Spleen (tissue), 11 donors: ENCODE results near the gene RTF1. TPM values are rescaled to one million over a fixed set of nuclear protein-coding genes. Genes with fewer than 3 reads are reported as not detected.

Source experiments
- DNase-seq: peaks from one replicate; pipeline ENCODE4 v3.0.0-alpha.2; 2020
- H3K27ac ChIP-seq, 8 donors: fragments of 200-600 bp; sonication (generic) in 7 of 8; 1 replicate in 4 of 8; 2 replicates in 4 of 8; pipeline versions ENCODE4 v1.5.0 to v1.8.0; 2016 to 2021; ENCODE audit warnings: inconsistent platforms in 4 of 8, mild to moderate bottlenecking in 4 of 8, moderate library complexity in 1 of 8
- H3K27me3 ChIP-seq, 7 donors: fragments of 200-600 bp; sonication (generic) in 6 of 7; replicated peaks in 1 of 7; 1 replicate in 4 of 7; 2 replicates in 3 of 7; pipeline versions ENCODE4 v1.5.0 to v1.8.0; 2016 to 2021; ENCODE audit warnings: inconsistent platforms in 3 of 7, mild to moderate bottlenecking in 1 of 7
- H3K36me3 ChIP-seq, 6 donors: fragments of 200-600 bp; sonication (generic) in 5 of 6; 1 replicate in 4 of 6; 2 replicates in 2 of 6; pipeline versions ENCODE4 v1.5.0 to v1.8.0; 2016 to 2021; ENCODE audit warnings: inconsistent platforms in 2 of 6
- H3K4me1 ChIP-seq, 6 donors: fragments of 200-600 bp; sonication (generic) in 5 of 6; 1 replicate in 3 of 6; 2 replicates in 3 of 6; pipeline versions ENCODE4 v1.5.0 to v1.8.0; 2016 to 2021; ENCODE audit warnings: inconsistent platforms in 3 of 6
- H3K4me3 ChIP-seq, 8 donors: fragments of 200-600 bp; sonication (generic) in 7 of 8; 1 replicate in 4 of 8; 2 replicates in 4 of 8; pipeline versions ENCODE4 v1.5.0 to v1.8.0; 2016 to 2021; ENCODE audit warnings: inconsistent platforms in 4 of 8, mild to moderate bottlenecking in 4 of 8, moderate library complexity in 2 of 8
- H3K9me3 ChIP-seq, 8 donors: fragments of 200-600 bp; sonication (generic) in 7 of 8; 1 replicate in 4 of 8; 2 replicates in 4 of 8; pipeline versions ENCODE4 v1.5.0 to v1.8.0; 2016 to 2021; ENCODE audit warnings: inconsistent platforms in 4 of 8
- CTCF ChIP-seq, 11 experiments: fragments of 200-600 bp in 7 of 11; fragments of 450-650 bp in 4 of 11; sonication (generic) in 4 of 11; IDR thresholded peaks in 8 of 11; conservative IDR thresholded peaks in 3 of 11; 1 replicate in 7 of 11; 2 replicates in 4 of 11; pipeline versions ENCODE4 v1.4.0 to v1.8.0; 2016 to 2021; ENCODE audit warnings: antibody characterized with exemption in 11 of 11, inconsistent platforms in 4 of 11, mild to moderate bottlenecking in 1 of 11
- POLR2A ChIP-seq, 3 donors: fragments of 450-650 bp; IDR thresholded peaks; one replicate each; pipeline ENCODE4 v1.5.1; 2017; ENCODE audit warnings: antibody characterized with exemption in 3 of 3, mild to moderate bottlenecking in 1 of 3
- POLR2AphosphoS5 ChIP-seq, 3 donors: sonication (generic); formaldehyde crosslinking; IDR thresholded peaks; one replicate each; pipeline ENCODE4 v1.5.1; 2017; ENCODE audit warnings: antibody characterized with exemption in 3 of 3
- WGBS, 5 donors: extraction: QIAGEN DNeasy Blood & Tissue Kit in 3 of 5; methylation state at CpG; one replicate each; pipeline versions ENCODE4 v1.1.5 to v1.1.7; 2013 to 2018; 5-methylcytosine and 5-hydroxymethylcytosine counted together
- intact Hi-C: fragments of 100-400 bp; cut with DNase I; formaldehyde crosslinking; loops from one replicate; pipeline ENCODE4 v1.15.0; 2023; ENCODE audit warnings: low total_unique reads
- polyA plus RNA-seq, 3 donors: library from polyadenylated mRNA; stranded (reverse); fragments of 200-250 nt; gene quantifications; one replicate each; pipeline ENCODE4 v1.2.1, GENCODE V29; 2013
- total RNA-seq, 7 donors: library from RNA; depleted of rRNA in 3 of 7; stranded (reverse); fragments of >200 nt in 3 of 7; fragmentation: NEBNext Ultra II Directional in 4 of 7; extraction: Animal tissue kit (Norgen Biotek cat#: 25700) in 4 of 7; gene quantifications; one replicate each; pipeline versions ENCODE4 v1.1.0 to v1.2.1, GENCODE V29; 2016 to 2021
- donor health status: healthy with polysubstance abuse.
- donor health status: DM: no; HTN: no; CAD: no; lungs with moderate emphysema.
- donor health status: DM: no; HTN: no; CAD: no.
- donor health status: Bipolar disorder and iron deficiency.
- donor health status: healthy.
- donor health status: DM: no; HTN: no; CAD: no.
- donor health status: DM: yes; HTN: yes; CAD: no.

The RTF1 gene
- total and polyA plus RNA-seq, 10 donors: 14.2 to 71.3 (median 32.0) TPM

GRCh38 chr15:41512940-41513505 is 96.1 kb downstream of the RTF1 start:
- intact Hi-C loops: no loop called here
- peaks cover 9 to 45% (median 28%) of the 10 kb centered on the region in 7 donors for H3K27me3 ChIP-seq
- peak; percentile 83 for DNase-seq
- peaks cover 0 to 16% (median 4%) of the 10 kb centered on the region in 6 donors for H3K36me3 ChIP-seq
- 1 to 2% (median 1%) methylated on average over 25 to 40 of the region's 40 CpGs for WGBS, 5 donors
- peak overlapping the region in 2 of 8 donors; percentile 9 to 37 for H3K27ac ChIP-seq
- TF ChIP-seq POLR2AphosphoS5 (IDR thresholded peaks at IDR 0.05) (no peak), POLR2A (IDR thresholded peaks at IDR 0.05) (no peak), CTCF (IDR thresholded peaks at IDR 0.05 in 8 of 11, conservative IDR thresholded peaks at IDR 0.05 in 3 of 11) (no peak)
- H3K4me1 ChIP-seq: peaks cover 23 to 36% (median 28%) of the 10 kb centered on the region in 6 donors
- H3K9me3 ChIP-seq: no peaks in the 10 kb centered on the region
- H3K4me3 ChIP-seq: peak overlapping the region; percentile 16 to 69 (median 42)

GRCh38 chr15:41513506-41514227 is 96.8 kb downstream of the RTF1 start, which contains the start of gene LTK:
Gene LTK (minus strand): TSS chr15:41513827. CDS start chr15:41513709, 118 bp downstream.
- Histone ChIP-seq H3K4me1 (peaks cover 23 to 36% (median 28%) of the 10 kb centered on the region in 6 donors), H3K9me3 (no peaks in the 10 kb centered on the region), H3K27ac (peak within 1 kb of the TSS in 2 of 8 donors; percentile 9 to 37), H3K27me3 (peaks cover 9 to 45% (median 28%) of the 10 kb centered on the region in 7 donors), H3K4me3 (peak within 1 kb of the TSS; percentile 16 to 69 (median 42)), H3K36me3 (peaks cover 0 to 18% (median 4%) of the 10 kb centered on the region in 6 donors)
- intact Hi-C loops: no loop called here
- DNase-seq: no peak
- TF ChIP-seq POLR2AphosphoS5 (IDR thresholded peaks at IDR 0.05) (peak in 2 of 3 donors; percentile 36 to 59), CTCF (IDR thresholded peaks at IDR 0.05 in 8 of 11, conservative IDR thresholded peaks at IDR 0.05 in 3 of 11) (no peak), POLR2A (IDR thresholded peaks at IDR 0.05) (no peak)
- WGBS, 5 donors: 5 to 14% (median 8%) methylated on average over 10 to 33 of the region's 33 CpGs

- TF ChIP-seq POLR2AphosphoS5 (IDR thresholded peaks at IDR 0.05) (no peak), CTCF (IDR thresholded peaks at IDR 0.05 in 8 of 11, conservative IDR thresholded peaks at IDR 0.05 in 3 of 11) (no peak), POLR2A (IDR thresholded peaks at IDR 0.05) (no peak)
- H3K4me3 ChIP-seq: no peak overlapping the region
- peaks cover 8 to 27% (median 15%) of the 10 kb centered on the region in 6 donors for H3K4me1 ChIP-seq
- DNase-seq: no peak
- peaks cover 0 to 48% (median 4%) of the 10 kb centered on the region in 6 donors for H3K36me3 ChIP-seq
- H3K27ac ChIP-seq: no peak overlapping the region
- H3K27me3 ChIP-seq: peaks cover 0 to 13% (median 9%) of the 10 kb centered on the region in 7 donors
- WGBS, 5 donors: 93 to 97% (median 94%) methylated on average over 8 of the region's 8 CpGs
- no peaks in the 10 kb centered on the region for H3K9me3 ChIP-seq
- intact Hi-C loops: no loop called here
Observed at GRCh38 chr15:41517895-41518449, 101.1 kb downstream of the RTF1 start.

GRCh38 chr15:41520636-41521035 is 103.7 kb downstream of the RTF1 start:
- no peak overlapping the region for H3K4me3 ChIP-seq
- H3K27me3 ChIP-seq: no peaks in the 10 kb centered on the region
- H3K9me3 ChIP-seq: no peaks in the 10 kb centered on the region
- no peak for DNase-seq
- 96 to 98% (median 96%) methylated on average over 16 to 17 of the region's 17 CpGs for WGBS, 5 donors
- peaks cover 0 to 16% (median 2%) of the 10 kb centered on the region in 6 donors for H3K4me1 ChIP-seq
- intact Hi-C loops: no loop called here
- no peak overlapping the region for H3K27ac ChIP-seq
- TF ChIP-seq POLR2A (IDR thresholded peaks at IDR 0.05) (no peak), CTCF (IDR thresholded peaks at IDR 0.05 in 8 of 11, conservative IDR thresholded peaks at IDR 0.05 in 3 of 11) (no peak)
- H3K36me3 ChIP-seq: peaks cover 0 to 70% (median 12%) of the 10 kb centered on the region in 6 donors
